Measurements from ENCODE around the gene ARHGEF10L. TPM values are rescaled to one million over a fixed set of nuclear protein-coding genes. Genes with fewer than 3 reads are reported as not detected.
"Not testable (repeated sequence)": the region's sequence is repeated elsewhere in the genome, so short reads cannot be mapped to it uniquely, and the experiment has no call there.

The ARHGEF10L gene, protein sequence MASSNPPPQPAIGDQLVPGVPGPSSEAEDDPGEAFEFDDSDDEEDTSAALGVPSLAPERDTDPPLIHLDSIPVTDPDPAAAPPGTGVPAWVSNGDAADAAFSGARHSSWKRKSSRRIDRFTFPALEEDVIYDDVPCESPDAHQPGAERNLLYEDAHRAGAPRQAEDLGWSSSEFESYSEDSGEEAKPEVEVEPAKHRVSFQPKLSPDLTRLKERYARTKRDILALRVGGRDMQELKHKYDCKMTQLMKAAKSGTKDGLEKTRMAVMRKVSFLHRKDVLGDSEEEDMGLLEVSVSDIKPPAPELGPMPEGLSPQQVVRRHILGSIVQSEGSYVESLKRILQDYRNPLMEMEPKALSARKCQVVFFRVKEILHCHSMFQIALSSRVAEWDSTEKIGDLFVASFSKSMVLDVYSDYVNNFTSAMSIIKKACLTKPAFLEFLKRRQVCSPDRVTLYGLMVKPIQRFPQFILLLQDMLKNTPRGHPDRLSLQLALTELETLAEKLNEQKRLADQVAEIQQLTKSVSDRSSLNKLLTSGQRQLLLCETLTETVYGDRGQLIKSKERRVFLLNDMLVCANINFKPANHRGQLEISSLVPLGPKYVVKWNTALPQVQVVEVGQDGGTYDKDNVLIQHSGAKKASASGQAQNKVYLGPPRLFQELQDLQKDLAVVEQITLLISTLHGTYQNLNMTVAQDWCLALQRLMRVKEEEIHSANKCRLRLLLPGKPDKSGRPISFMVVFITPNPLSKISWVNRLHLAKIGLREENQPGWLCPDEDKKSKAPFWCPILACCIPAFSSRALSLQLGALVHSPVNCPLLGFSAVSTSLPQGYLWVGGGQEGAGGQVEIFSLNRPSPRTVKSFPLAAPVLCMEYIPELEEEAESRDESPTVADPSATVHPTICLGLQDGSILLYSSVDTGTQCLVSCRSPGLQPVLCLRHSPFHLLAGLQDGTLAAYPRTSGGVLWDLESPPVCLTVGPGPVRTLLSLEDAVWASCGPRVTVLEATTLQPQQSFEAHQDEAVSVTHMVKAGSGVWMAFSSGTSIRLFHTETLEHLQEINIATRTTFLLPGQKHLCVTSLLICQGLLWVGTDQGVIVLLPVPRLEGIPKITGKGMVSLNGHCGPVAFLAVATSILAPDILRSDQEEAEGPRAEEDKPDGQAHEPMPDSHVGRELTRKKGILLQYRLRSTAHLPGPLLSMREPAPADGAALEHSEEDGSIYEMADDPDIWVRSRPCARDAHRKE (N-terminal part only)
- 4.4 and 6.8 TPM in 2 replicates for total RNA-seq (2014; rRNA removed; shearing (Covaris generic))

DNA sequence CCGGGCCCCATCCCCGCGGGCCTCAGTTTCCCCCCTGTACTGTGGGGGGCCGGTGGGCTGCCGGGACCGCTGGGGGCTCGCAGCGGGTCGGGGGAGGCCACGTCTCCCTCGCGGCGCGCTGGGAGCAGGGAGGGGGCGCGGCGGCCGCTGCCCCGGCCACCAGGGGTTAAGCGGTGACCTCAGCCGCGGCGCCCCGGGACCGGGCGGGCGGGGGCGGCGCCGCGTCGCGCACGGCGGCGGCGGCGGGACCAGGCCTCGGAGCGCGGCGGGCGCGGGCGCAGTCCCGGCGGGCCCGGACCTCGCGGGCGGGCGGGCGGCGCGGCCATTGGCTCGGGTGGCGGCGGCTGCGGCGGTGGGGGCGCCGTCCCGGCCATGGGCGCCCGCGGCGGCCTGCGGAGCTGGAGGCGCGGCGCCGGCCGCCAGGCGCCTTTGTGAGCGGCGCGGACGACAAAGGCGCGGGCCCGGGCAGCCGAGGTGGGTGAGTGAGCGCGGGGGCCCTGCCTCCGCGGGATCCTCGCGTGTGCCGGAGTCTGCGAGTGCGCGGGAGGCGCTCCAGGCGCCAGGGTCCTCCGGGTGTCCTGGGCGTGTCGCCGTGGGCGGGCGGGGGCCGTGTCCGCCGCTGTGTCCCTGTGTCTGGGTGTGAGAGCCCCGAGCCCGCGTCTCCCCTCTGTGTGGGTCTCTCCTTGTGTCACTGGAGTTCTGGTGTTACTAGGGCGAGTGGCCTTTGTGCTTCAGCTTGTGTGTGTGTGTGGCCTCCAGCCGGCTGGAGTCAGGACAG is at the start of gene ARHGEF10L:
Gene ARHGEF10L (plus strand): TSS at position 222 of the 778 bp plus-strand sequence. CDS start 40,898 bp downstream, outside the sequence.
- DNase-seq (ENCODE audit: low read depth), result no peak

DNA sequence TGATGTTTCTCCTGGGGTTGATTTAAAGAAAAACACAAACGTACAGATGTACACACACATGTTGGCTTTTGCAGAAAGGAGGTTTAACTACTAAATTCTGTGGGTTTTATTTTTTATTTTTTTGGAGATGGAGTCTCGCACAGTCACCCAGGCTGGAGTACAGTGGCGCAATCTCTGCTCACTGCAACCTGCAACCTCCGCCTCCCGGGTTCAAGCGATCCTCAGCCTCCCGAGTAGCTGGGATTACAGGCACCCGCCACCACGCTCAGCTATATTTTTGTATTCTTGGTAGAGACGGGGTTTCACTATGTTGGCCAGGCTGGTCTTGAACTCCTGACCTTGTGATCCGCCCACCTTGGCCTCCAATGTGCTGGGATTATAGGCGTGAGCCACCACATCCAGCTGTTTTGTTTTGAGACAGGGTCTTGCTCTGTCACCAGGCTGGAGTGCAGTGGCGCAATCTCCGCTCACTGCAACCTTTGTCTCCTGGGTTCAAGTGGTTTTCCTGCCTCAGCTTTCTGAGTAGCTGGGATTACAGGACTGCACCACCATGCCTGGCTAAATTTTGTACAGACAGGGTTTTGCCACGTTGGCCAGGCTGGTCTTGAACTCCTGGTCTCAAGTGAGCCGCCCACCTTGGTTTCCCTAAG is 49.6 kb upstream of the ARHGEF10L start:
- DNase-seq (ENCODE audit: low read depth), result not testable (repeated sequence)

DNA sequence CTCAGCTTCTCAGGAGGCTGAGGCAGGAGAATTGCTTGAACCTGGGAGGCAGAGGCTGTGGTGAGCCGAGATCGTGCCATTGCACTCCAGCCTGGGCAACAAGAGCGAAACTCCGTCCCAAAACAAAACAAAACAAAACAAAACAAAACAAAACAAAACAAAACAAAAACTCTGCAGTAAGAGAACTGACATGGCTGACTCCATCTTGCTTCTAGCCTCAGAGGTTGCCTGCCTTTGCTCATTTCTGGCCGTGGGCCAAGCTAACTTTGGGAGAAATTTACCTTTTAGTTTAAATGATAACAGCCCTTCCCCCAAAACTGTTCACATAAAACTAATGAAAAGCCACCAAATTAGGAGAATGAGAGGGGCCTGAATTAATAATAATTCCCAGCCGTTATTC is 48.8 kb upstream of the ARHGEF10L start:
- not testable (repeated sequence) for DNase-seq (ENCODE audit: low read depth)

DNA sequence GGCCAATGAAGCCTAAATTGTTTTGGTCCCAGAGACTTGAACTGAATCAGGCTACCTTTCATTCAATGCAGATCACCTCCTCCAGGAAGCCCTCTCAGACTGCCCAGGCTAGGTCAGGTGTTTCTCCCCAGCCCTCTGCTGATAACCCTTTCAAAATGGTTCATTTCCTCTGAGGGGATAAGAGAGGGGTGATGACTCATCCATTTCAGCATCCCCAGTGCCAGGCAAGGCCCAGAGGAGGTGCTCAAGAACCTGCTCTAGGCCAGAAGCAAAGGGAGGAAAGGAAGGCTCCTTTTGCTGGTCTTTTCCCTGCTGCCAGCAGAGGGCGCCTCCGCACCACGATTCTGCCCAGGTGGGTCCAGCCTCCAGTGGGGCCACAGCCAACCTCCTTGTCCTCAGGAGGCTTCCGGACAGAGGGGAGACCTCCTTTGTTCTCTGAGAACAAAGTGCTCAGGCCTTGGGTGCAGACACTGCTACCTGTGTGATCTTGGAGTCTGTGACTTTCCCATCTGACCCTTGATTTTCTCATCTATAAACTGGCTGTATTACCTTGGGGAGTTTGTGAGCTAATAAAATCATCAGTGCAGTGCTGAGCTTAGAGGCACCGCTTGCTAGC is 45.3 kb upstream of the ARHGEF10L start:
- peak; percentile 76 for DNase-seq (ENCODE audit: low read depth)

DNA sequence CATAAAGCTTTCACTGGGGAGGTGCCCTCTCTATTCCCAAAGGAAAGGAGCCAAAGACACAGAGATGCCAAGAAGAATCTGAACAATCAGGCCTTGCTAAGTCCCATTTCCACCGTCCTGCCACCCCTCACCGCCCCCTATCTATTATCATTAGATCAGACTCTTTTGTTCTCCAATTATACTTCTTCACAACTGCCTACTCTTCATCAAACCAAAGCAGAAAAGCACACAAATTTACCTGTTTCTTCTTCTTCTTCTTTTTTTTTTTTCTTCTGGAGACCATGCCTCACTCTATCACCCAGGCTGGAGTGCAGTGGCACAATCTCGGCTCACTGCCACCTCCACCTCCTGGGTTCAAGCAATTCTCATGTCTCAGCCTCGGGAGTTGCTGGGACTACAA is 43.1 kb upstream of the ARHGEF10L start:
- no peak for DNase-seq (ENCODE audit: low read depth)

DNA sequence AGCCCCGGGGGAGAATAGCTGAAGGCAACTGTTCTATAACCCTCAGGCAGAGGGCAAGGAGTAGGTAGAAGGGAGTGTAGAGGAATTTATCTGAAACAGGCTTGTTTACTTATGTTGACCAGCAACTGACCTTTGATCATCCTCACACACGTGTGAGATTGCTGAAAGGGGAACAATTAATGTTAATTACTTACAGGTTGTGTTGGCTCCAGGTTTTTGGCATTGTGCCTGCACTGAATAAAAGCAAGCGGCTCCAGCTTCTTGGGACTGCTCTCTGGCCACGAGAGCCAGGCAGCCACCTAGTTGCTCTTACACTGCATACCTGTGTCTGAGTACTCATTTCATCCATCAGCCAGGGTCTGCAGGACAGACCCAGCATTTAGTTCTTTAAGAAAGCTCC is 41.3 kb upstream of the ARHGEF10L start:
- no peak for DNase-seq (ENCODE audit: low read depth)

DNA sequence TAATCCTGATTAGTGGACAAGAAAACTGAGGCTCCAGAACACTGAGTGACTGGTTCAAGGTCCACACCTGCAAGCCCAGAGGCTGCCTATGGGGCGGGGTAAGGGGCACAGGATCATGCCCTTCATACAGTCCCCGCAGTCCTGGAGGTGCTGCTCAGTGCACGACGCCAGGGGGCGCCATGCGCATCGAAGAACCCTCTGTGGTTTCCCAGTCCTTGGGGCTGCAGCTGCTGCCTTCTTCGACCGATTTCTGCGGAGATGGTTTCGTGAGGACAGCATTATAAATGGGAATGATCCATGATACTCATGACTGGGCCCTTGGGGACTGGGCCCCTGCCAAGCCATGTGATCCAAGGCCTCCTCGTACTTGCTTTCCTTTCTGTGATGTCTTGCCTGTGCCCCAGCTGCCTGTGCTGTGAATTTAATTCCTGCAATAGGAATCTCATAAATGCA is 37.1 kb upstream of the ARHGEF10L start:
- peak; percentile 79 for DNase-seq (ENCODE audit: low read depth)

DNA sequence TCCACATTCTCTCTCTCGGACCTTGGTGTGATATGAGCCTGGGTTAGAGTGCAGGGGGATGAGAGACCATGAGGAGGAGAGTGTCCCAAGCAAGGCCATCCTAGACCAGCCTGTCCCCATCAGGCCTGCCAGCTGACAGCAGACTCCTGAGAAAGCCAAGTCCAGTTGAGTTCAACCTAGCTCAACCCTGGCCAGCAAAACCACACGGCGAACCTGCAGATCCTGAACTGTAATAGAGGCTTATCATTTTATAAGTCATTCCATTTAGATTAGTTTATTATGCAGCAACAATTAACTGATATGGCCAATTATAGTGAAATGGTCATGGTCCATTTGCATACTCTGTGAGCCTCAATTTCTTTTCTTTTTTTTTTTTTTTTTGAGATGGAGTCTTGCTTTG is 36.4 kb upstream of the ARHGEF10L start:
- DNase-seq (ENCODE audit: low read depth), result no peak

DNA sequence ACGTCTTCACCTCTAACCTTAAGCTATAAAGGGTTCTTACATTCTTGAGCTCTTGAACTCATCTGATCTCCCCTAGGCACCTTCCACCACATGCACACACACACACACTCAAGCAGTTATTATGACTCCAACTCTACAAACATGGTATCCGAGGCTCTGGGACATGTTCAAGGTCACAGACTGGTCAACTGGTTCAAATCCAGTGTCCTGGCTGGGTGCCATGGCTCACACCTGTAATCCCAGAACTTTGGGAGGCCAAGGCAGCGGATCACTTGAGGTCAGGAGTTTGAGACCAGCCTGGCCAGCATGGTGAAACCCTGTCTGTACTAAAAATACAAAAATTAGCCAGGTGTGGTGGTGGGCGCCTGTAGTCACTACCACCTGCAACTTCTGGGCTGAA is 32.3 kb upstream of the ARHGEF10L start:
- not testable (repeated sequence) for DNase-seq (ENCODE audit: low read depth)

DNA sequence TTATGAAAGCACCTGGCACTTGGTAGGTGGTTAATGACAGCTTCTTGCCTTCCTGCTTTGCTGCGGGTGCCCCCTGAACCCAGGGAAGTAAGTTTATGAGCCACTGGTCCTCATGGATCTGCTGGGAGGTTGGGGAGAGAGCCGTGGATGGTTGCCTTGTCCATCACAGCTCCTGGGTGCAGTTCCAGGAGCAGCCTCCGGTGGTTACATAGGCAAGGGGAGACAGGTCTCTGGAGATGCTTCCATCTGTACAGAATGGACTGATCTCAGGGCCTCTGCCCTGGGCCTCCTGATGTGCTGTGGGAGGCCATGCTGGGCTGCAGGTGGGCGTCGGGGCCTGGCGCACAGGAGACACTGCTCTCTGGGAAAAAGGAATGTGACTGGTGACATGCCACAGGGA is 31.6 kb upstream of the ARHGEF10L start:
- no peak for DNase-seq (ENCODE audit: low read depth)

DNA sequence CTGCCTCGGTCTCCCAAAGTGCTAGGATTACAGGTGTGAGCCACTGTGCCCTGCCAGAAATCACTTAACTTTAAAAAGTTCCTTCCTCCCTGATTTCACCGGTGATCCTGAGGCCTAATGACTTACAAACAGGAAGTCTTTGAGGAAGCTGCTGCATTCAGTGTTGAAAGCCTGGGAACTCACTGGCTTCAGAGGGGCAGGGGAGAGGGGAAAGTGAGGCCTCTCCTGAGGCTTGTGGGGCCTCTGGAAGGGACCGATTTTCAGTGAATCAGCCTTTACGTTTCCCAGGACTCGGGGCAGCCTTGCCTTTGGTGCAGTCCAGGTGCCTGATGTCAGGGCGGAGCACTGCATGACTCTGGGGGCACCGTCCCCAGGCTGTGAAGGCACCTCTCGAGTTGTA is 30.1 kb upstream of the ARHGEF10L start:
- no peak for DNase-seq (ENCODE audit: low read depth)

DNA sequence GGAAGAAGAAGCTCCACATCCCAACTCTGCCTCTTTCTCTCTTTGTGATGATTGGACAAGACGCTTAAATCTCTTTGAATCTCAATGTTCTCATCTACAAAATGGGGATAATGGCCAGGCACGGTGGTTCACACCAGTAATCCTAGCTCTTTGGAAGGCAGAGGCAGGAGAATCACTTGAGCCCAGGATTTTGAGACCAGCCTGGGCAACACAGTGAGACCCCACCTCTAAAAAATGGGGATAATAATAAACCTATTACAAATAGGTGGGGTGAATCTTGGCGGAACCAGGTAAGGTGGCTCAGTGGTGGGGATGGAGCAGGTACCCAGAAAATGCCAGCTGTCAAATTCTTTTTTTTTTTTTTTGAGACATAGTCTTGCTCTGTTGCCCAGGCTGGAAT is 29.4 kb upstream of the ARHGEF10L start:
- no peak for DNase-seq (ENCODE audit: low read depth)

DNA sequence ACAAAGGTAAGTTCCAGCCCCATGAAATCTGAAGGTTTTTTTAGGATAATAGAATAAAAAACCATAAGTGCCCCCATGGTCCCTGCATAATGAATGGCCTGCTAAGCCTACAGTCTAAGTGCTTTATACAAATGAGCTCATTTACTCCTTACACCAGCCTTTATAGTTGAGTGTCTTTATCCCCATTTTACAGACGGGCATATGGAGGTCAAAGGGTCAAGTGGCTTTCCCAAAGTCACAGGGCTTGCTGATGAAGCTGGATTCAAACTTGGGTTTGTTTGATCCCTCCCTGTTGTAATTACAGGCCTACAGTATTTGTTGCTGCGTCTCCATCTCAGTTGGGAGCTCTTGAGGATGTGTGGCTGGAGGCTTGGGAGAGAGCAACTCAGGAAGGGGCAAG is 28.3 kb upstream of the ARHGEF10L start:
- no peak for DNase-seq (ENCODE audit: low read depth)

DNA sequence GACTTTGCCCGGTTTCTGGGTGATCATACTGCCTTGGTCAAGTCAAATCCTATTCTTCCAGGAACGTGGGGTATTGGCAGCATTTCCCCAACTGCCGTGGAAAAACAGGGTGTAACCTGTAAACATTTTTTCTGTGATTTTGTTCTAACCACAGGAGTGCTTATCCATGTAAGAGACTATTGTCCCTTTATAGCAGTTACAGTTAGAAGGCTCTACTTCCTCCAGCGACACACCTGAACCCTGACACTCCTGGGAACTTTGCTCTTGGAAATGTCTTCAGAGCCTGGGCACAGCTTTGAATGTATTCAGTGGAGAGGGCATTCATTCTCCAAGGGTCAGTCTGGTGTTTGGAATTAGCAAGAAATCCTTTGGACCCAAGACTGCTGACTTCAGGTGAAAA is 26.4 kb upstream of the ARHGEF10L start:
- no peak for DNase-seq (ENCODE audit: low read depth)

DNA sequence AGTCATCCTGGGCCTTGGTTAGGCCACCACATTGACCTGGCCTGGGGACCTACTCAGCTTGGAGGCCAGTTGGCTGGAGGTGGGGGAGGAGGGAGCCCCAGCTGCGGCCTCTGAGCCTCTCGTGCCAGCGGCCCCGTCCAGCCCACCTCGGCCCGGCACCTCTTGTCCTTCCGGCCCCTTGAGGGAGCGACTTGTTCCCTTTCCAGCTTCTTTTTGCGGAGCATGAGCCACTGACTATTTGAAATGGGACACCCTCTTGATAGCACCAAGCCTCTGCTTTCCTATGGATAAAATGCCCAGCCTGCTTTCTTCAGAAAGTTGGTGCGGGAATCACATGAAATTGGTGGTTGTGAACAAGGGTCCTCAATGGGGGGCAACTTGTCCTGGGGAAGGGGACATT is 24.7 kb upstream of the ARHGEF10L start:
- DNase-seq (ENCODE audit: low read depth), result no peak

DNA sequence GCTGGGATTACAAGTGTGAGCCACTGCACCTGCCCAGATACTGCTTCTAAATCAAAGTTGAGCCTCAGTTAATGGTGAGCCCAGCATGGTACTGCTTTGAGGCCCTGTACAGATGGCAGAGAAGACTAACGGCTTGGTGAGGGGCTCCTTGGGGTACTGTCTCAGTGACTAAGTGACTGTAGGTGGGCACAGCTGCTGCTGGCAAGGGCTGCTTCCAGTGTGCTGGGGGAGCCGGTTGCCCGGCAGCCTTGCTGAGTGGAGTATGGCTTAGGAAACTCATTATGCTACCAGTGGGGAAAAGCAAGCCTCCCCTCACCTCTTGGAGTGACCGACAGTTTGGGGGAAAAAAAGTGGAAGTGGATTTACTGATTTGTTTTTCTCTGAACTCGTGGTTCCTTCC is 23.6 kb upstream of the ARHGEF10L start:
- no peak for DNase-seq (ENCODE audit: low read depth)

DNA sequence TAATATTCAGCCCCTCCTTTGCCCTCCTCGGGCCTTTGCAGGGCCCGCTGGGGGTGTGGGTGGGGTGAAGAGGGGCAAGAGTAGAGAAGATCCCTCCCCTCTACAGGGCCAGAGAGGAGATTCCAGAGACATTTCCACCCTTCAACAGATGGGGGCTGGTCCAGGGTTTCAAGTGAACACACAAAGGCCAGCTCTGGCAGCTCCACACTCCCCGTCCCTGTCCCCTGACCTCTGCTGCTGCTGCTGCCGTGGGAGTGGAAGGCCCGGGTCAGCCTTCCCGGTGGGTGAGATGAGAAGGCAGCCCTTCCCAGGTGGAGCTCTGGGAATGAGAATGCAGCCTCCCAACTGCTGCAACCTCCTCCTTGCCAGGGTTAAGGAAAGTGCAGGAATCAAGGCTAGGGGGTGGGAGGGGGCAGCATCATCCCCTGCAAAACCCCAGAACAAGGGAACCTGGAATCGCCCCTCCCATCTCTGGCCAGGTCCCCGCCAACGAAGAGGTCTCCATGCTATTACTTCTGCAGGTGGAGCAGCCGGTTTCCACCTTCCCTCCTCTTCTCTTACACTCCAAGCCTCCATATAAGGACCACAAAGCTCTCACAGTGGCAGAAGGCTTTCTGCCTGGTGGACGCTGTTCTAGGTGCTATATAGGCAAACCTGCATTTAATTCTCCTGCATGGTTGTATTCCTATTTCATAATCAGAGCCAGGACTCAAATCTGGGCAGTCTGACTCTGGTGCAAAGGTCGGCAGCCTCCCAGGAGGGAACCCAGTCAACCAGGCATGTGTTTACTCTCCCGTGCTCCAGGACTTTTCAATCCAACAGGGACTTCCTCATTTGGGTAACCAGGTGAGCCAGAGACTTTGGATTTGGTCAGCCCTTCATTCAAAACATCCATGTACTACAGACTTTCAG is 22.9 kb upstream of the ARHGEF10L start:
- DNase-seq (ENCODE audit: low read depth), result no peak

DNA sequence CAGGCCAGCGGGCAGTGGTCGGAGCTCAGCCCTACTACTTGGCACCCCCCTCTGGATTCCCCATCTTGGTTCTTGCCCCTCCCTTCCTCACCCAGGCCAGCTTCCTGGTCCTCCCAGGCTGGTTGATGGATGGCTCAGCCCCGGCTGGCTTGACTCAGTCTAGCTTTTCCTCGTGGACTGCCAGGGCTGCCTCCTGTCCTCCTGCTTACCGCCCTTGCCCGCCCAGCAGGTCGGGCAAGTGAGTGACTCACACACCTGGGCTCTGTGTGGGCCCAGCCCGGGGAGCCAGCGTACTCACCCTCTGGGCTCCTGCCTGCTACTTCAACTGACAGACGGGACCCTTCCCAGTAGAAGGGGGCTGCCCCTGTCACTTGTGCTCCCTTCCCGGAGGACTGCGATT is 19.5 kb upstream of the ARHGEF10L start:
- peak; percentile 67 for DNase-seq (ENCODE audit: low read depth)

Data from M059J (cell line).